ENCODE results near the gene CT55. TPM values are rescaled to one million over a fixed set of nuclear protein-coding genes. Genes with fewer than 3 reads are reported as not detected.

The CT55 gene
- total and polyA plus RNA-seq, 8 donors: 0.09 TPM; not detected in 7

DNA sequence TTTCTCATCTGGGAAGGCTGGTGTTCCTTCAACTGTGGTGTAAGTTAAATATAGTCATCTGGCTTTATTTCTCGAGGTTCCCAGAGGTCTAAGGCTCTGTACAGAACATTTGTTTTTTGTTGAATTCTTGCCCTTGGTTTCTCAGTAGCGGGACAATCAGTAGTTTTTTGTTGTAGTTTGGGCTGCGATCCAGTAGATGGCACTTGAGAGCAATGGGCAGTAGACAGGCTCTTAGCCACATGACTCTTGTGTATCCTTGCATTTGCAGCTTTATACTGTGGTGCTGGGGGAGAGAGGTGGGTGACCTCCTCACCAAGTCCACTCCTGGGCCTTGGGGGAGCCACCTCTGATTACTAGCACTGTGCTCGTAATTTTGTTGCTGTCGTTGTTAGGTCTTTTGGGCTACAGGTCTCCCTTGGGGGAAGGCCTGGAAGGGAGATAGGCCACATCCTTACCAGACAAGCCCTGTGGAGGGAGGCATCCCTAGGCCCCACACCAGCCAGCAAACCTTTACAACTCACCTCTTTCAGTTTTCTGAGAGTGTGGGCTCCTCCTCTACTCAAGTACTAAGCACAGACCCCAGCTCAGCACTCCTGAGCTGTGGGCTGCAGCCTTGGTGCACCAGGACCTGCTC lies 59.0 kb downstream of the CT55 start:
- FAIRE-seq (no peak), DNase-seq (peak in 2 of 6 donors; percentile 20 to 44), ATAC-seq (peak; percentile 53 to 92 (median 84))
- intact Hi-C loops (cut with DNase I): no loop called here
- TF ChIP-seq, protein P1, sequence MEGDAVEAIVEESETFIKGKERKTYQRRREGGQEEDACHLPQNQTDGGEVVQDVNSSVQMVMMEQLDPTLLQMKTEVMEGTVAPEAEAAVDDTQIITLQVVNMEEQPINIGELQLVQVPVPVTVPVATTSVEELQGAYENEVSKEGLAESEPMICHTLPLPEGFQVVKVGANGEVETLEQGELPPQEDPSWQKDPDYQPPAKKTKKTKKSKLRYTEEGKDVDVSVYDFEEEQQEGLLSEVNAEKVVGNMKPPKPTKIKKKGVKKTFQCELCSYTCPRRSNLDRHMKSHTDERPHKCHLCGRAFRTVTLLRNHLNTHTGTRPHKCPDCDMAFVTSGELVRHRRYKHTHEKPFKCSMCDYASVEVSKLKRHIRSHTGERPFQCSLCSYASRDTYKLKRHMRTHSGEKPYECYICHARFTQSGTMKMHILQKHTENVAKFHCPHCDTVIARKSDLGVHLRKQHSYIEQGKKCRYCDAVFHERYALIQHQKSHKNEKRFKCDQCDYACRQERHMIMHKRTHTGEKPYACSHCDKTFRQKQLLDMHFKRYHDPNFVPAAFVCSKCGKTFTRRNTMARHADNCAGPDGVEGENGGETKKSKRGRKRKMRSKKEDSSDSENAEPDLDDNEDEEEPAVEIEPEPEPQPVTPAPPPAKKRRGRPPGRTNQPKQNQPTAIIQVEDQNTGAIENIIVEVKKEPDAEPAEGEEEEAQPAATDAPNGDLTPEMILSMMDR (IDR thresholded peaks at IDR 0.05): peak in 3 of 4 donors; percentile 42 to 67 (median 58)
- Histone ChIP-seq H3K9me3 (no peaks in the 10 kb centered on the region), H3K36me3 (no peaks in the 10 kb centered on the region), H3K27ac (no peak overlapping the region), H3K4me1 (no peaks in the 10 kb centered on the region), H3K4me3 (no peak overlapping the region), H3K27me3 (peaks cover 0 to 11% (median 5%) of the 10 kb centered on the region in 4 donors)
- 18 to 21% methylated on average over 5 of the region's 5 CpGs for WGBS, 2 donors

DNA sequence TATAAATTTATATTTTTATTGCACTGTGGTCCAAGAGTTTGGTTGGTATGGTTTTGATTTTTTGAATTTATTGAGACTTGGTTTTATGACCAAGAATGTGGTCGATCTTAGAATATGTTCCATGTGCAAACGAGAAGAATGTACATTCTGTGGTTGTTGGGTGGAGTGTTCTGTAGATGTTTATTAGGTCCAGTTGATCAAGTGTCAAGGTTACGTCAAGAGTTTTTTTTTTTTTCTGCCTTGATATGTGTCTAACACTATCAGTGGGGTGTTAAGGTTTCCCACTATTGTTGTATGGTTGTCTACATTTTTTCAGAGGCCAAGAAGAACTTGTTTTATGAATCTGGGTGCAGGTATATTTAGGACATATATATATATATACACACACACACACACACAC lies 61.6 kb downstream of the CT55 start:
- Histone ChIP-seq H3K27ac (no peak overlapping the region), H3K4me3 (no peak overlapping the region), H3K27me3 (peaks cover 0 to 20% (median 5%) of the 10 kb centered on the region in 4 donors), H3K9me3 (no peaks in the 10 kb centered on the region), H3K4me1 (no peaks in the 10 kb centered on the region), H3K36me3 (no peaks in the 10 kb centered on the region)
- no peak for ATAC-seq
- 59 to 73% methylated on average over 3 of the region's 3 CpGs for WGBS, 2 donors
- peak; percentile 86 for FAIRE-seq
- TF ChIP-seq, protein P1 (IDR thresholded peaks at IDR 0.05): no peak
- DNase-seq: no peak
- intact Hi-C loops (cut with DNase I): no loop called here

Other genes with a start within 250 kb of the CT55 start
- gene SMIM10, start 180.4 kb downstream of the CT55 start, total RNA-seq: 1 to 10 TPM in 4 of 6 donors, under 1 TPM in 2; 0.74 to 1.9 (median 1.2) TPM
- 1 to 10 TPM; 4.0 to 4.4 TPM for gene SMIM10, start 180.4 kb downstream of the CT55 start, polyA plus RNA-seq
- gene RTL8B, start 148.9 kb downstream of the CT55 start, total RNA-seq: 1 to 10 TPM; 1.8 to 6.1 (median 2.9) TPM
- 1 to 10 TPM; 4.5 to 8.6 TPM for gene RTL8B, start 148.9 kb downstream of the CT55 start, polyA plus RNA-seq
- 10 to 100 TPM; 10.6 to 34.7 (median 16.3) TPM for gene RTL8C, start 139.0 kb downstream of the CT55 start, total RNA-seq
- gene RTL8C, start 139.0 kb downstream of the CT55 start, polyA plus RNA-seq: 10 to 100 TPM; 55.5 to 72.9 TPM
- gene RTL8A, start 119.3 kb downstream of the CT55 start, total RNA-seq: 10 to 100 TPM in 2 of 6 donors, 1 to 10 TPM in 4; 7.3 to 16.4 (median 9.1) TPM
- 10 to 100 TPM; 52.8 to 62.9 TPM for gene RTL8A, start 119.3 kb downstream of the CT55 start, polyA plus RNA-seq
- under 1 TPM; 0.37 to 0.67 (median 0.59) TPM for gene SMIM10L2B, start 72.7 kb downstream of the CT55 start, total RNA-seq
- 1 to 10 TPM in 1 of 2 donors, under 1 TPM in 1; 0.80 to 1.2 TPM for gene SMIM10L2B, start 72.7 kb downstream of the CT55 start, polyA plus RNA-seq
- not detected for gene ETDB, start 50.9 kb downstream of the CT55 start, total RNA-seq
- not detected for gene ETDB, start 50.9 kb downstream of the CT55 start, polyA plus RNA-seq
- not detected for gene ETDA, start 80.7 kb upstream of the CT55 start, total RNA-seq
- gene ETDA, start 80.7 kb upstream of the CT55 start, polyA plus RNA-seq: not detected
- not detected for gene ETDC, start 138.1 kb upstream of the CT55 start, total RNA-seq
- gene ETDC, start 138.1 kb upstream of the CT55 start, polyA plus RNA-seq: not detected
- gene ZNF75D, start 172.7 kb upstream of the CT55 start, total RNA-seq: 1 to 10 TPM; 4.4 to 6.4 (median 4.7) TPM
- gene ZNF75D, start 172.7 kb upstream of the CT55 start, polyA plus RNA-seq: 10 to 100 TPM in 1 of 2 donors, 1 to 10 TPM in 1; 8.1 to 10.3 TPM
- gene ZNF449, start 173.4 kb upstream of the CT55 start, total RNA-seq: 1 to 10 TPM; 2.4 to 5.7 (median 3.5) TPM
- 1 to 10 TPM; 3.1 to 9.6 TPM for gene ZNF449, start 173.4 kb upstream of the CT55 start, polyA plus RNA-seq